Thyroid gland (tissue), 4 donors: ENCODE data around the gene ATP2A1. TPM values are rescaled to one million over a fixed set of nuclear protein-coding genes. Genes with fewer than 3 reads are reported as not detected.
"Not testable (repeated sequence)": the region's sequence is repeated elsewhere in the genome, so short reads cannot be mapped to it uniquely, and the experiment has no call there.

ENCODE experiments used
- DNase-seq, 2 donors: peaks; one replicate each; pipeline ENCODE4 v3.0.0-alpha.2; 2019
- H3K27ac ChIP-seq, 3 donors: fragments of 200-600 bp; sonication (generic); 1 replicate in 2 of 3; 2 replicates in 1 of 3; pipeline ENCODE4 v1.5.1; 2016 to 2019; ENCODE audit warnings: mild to moderate bottlenecking in 1 of 3, moderate library complexity in 1 of 3
- H3K27me3 ChIP-seq: fragments of 200-600 bp; sonication (generic); one replicate; pipeline ENCODE4 v1.5.1; 2019
- H3K36me3 ChIP-seq, 2 donors: fragments of 200-600 bp; sonication (generic); one replicate each; pipeline ENCODE4 v1.5.1; 2016 to 2019
- H3K4me1 ChIP-seq, 2 donors: fragments of 200-600 bp; sonication (generic); one replicate each; pipeline ENCODE4 v1.5.1; 2017 to 2019
- H3K4me3 ChIP-seq, 3 donors: fragments of 200-600 bp; sonication (generic); replicated peaks in 1 of 3; 1 replicate in 2 of 3; 2 replicates in 1 of 3; pipeline ENCODE4 v1.5.1; 2016; ENCODE audit warnings: mild to moderate bottlenecking in 1 of 3
- H3K9me3 ChIP-seq: fragments of 200-600 bp; sonication (generic); one replicate; pipeline ENCODE4 v1.5.1; 2017
- CTCF ChIP-seq, 6 experiments: fragments of 200-600 bp in 3 of 6; fragments of 450-650 bp in 3 of 6; sonication (generic) in 3 of 6; IDR thresholded peaks; one replicate each; pipeline ENCODE4 v1.5.1; 2016 to 2019; ENCODE audit warnings: antibody characterized with exemption in 6 of 6, mild to moderate bottlenecking in 2 of 6, inconsistent platforms in 1 of 6, moderate library complexity in 1 of 6
- POLR2A ChIP-seq, 2 donors: fragments of 450-650 bp; IDR thresholded peaks; one replicate each; pipeline ENCODE4 v1.6.1; 2017; ENCODE audit warnings: antibody characterized with exemption in 2 of 2, mild to moderate bottlenecking in 2 of 2, moderate library complexity in 1 of 2
- WGBS, 2 donors: methylation state at CpG; one replicate each; pipeline ENCODE4 v1.1.5; 2017; 5-methylcytosine and 5-hydroxymethylcytosine counted together
- intact Hi-C: fragments of 100-400 bp; cut with DNase I; formaldehyde crosslinking; loops from one replicate; pipeline ENCODE4 v1.15.1; 2023
- total RNA-seq, 4 donors: library from RNA; depleted of rRNA; stranded (reverse); fragments of >200 nt; gene quantifications; one replicate each; pipeline ENCODE4 v1.2.3, GENCODE V29; 2016

ATP2A1 gene
- total RNA-seq, 4 donors from 2014 or later, result 0.27 to 2.7 (median 2.3) TPM; not detected in 1

DNA sequence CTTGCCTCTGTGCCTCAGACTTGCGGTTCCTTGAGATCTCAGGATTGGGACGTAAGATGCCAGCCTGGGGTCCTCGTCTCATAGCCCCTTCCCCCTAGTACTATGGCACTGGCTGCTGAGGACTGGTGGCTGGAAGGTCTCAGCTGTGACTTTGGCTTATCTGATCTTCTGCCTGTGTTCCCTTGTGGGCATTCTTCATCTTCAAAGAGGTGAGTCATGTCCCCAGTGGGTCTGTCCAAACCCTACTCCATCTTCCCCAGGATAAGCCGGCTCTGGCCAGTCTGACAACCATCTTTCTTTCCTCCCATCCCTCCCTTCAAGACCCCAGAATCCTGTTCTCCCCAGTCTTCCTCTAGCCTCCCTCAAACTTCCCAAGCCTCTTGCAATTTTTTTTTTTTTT is 57.1 kb downstream of the ATP2A1 start:
- no peak overlapping the region for H3K27ac ChIP-seq
- no peaks in the 10 kb centered on the region for H3K9me3 ChIP-seq
- TF ChIP-seq POLR2A (IDR thresholded peaks at IDR 0.05), result no peak
- TF ChIP-seq CTCF (IDR thresholded peaks at IDR 0.05), result no peak
- intact Hi-C loops, result no loop called here
- WGBS, 2 donors, result 92% methylated on average over 4 of the region's 4 CpGs
- no peaks in the 10 kb centered on the region for H3K36me3 ChIP-seq
- no peak for DNase-seq
- H3K27me3 ChIP-seq, result no peaks in the 10 kb centered on the region
- no peak overlapping the region for H3K4me3 ChIP-seq
- no peaks in the 10 kb centered on the region for H3K4me1 ChIP-seq

GRCh38 chr16:28935924-28936783 is 57.9 kb downstream of the ATP2A1 start:
- intact Hi-C loops, result no loop called here
- DNase-seq, result peak; percentile 50 to 55
- no peak overlapping the region for H3K4me3 ChIP-seq
- H3K27me3 ChIP-seq, result no peaks in the 10 kb centered on the region
- no peaks in the 10 kb centered on the region for H3K4me1 ChIP-seq
- H3K36me3 ChIP-seq, result no peaks in the 10 kb centered on the region
- WGBS, 2 donors, result 42 to 65% methylated on average over 16 to 25 of the region's 36 CpGs
- no peak overlapping the region for H3K27ac ChIP-seq
- TF ChIP-seq POLR2A (IDR thresholded peaks at IDR 0.05) (no peak), CTCF (IDR thresholded peaks at IDR 0.05) (no peak)
- no peaks in the 10 kb centered on the region for H3K9me3 ChIP-seq

- intact Hi-C loops, result no loop called here
- TF ChIP-seq POLR2A (IDR thresholded peaks at IDR 0.05), result no peak
- TF ChIP-seq CTCF (IDR thresholded peaks at IDR 0.05), result no peak
- no peak for DNase-seq
- Histone ChIP-seq H3K9me3 (no peaks in the 10 kb centered on the region), H3K4me1 (no peaks in the 10 kb centered on the region), H3K27ac (no peak overlapping the region), H3K27me3 (no peaks in the 10 kb centered on the region), H3K36me3 (no peaks in the 10 kb centered on the region), H3K4me3 (no peak overlapping the region)
- WGBS, 2 donors, result 77 to 82% methylated on average over 23 to 26 of the region's 26 CpGs
These were observed 58.5 kb downstream of the ATP2A1 start for GRCh38 chr16:28936784-28937155.

- Histone ChIP-seq H3K9me3 (no peaks in the 10 kb centered on the region), H3K36me3 (no peaks in the 10 kb centered on the region), H3K27ac (no peak overlapping the region), H3K27me3 (no peaks in the 10 kb centered on the region), H3K4me3 (no peak overlapping the region), H3K4me1 (no peaks in the 10 kb centered on the region)
- DNase-seq, result no peak
- whole genome bisulfite sequencing, 2 donors, result 80 to 85% methylated on average over 13 to 14 of the region's 14 CpGs
- no peak for TF ChIP-seq POLR2A (IDR thresholded peaks at IDR 0.05)
- TF ChIP-seq CTCF (IDR thresholded peaks at IDR 0.05), result no peak
- intact Hi-C loops, result no loop called here
These were observed 59.1 kb downstream of the ATP2A1 start for GRCh38 chr16:28937222-28937876.

- intact Hi-C loops, result no loop called here
- no peak overlapping the region for H3K4me3 ChIP-seq
- no peaks in the 10 kb centered on the region for H3K9me3 ChIP-seq
- 80 to 85% methylated on average over 6 of the region's 7 CpGs for WGBS, 2 donors
- H3K4me1 ChIP-seq, result no peaks in the 10 kb centered on the region
- H3K27ac ChIP-seq, result no peak overlapping the region
- H3K36me3 ChIP-seq, result no peaks in the 10 kb centered on the region
- DNase-seq, result no peak
- no peaks in the 10 kb centered on the region for H3K27me3 ChIP-seq
- TF ChIP-seq CTCF (IDR thresholded peaks at IDR 0.05) (no peak), POLR2A (IDR thresholded peaks at IDR 0.05) (no peak)
These were observed 60.4 kb downstream of the ATP2A1 start for GRCh38 chr16:28938721-28939120.

DNA sequence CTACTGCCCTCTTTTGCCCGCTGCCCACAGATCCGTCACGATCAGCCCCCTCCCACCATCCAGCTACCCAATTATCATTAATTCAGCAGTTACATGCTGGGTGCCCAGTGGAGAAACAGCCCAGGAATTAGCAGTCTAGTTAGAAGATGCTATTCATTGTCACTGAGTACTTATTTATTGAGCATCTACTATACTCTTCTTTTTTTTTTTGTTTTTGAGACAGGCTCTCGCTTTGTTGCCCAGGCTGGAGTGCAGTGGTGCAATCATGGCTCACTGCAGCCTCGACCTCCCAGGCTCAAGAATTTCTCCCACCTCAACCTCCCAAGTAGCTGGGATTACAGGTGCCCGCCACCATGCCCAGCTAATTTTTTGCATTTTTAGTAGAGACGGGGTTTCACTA is 61.5 kb downstream of the ATP2A1 start:
- not testable (repeated sequence) for H3K27ac ChIP-seq, H3K4me1 ChIP-seq, H3K4me3 ChIP-seq, H3K9me3 ChIP-seq, DNase-seq, H3K36me3 ChIP-seq, H3K27me3 ChIP-seq
- 93 to 96% methylated on average over 7 of the region's 7 CpGs for WGBS, 2 donors
- intact Hi-C loops, result loop anchor here (5.0 kb wide), 1 partner anchor 58 kb away; no protein-coding TSS in a partner anchor
